Testis (tissue), 3 donors: ENCODE results near the gene IGF2R. TPM values are rescaled to one million over a fixed set of nuclear protein-coding genes. Genes with fewer than 3 reads are reported as not detected.
"Not testable (repeated sequence)": the region's sequence is repeated elsewhere in the genome, so short reads cannot be mapped to it uniquely, and the experiment has no call there.

Source experiments
- DNase-seq: peaks from one replicate; pipeline ENCODE4 v3.0.0-alpha.2; 2019
- H3K27ac ChIP-seq, 2 donors: fragments of 200-600 bp; sonication (generic); one replicate each; pipeline ENCODE4 v1.5.1; 2019
- H3K27me3 ChIP-seq: fragments of 200-600 bp; sonication (generic); one replicate; pipeline ENCODE4 v1.5.1; 2019
- H3K36me3 ChIP-seq: fragments of 200-600 bp; sonication (generic); one replicate; pipeline ENCODE4 v1.5.1; 2017; ENCODE audit warnings: low read depth; ENCODE audit errors: missing control alignments
- H3K4me1 ChIP-seq: fragments of 200-600 bp; sonication (generic); one replicate; pipeline ENCODE4 v1.5.1; 2019
- H3K4me3 ChIP-seq, 2 donors: fragments of 200-600 bp; sonication (generic); one replicate each; pipeline ENCODE4 v1.5.1; 2017 to 2019
- H3K9me3 ChIP-seq: fragments of 200-600 bp; sonication (generic); one replicate; pipeline ENCODE4 v1.5.1; 2017
- CTCF ChIP-seq, 3 experiments: fragments of 450-650 bp in 2 of 3; fragments of 200-600 bp in 1 of 3; sonication (generic) in 1 of 3; IDR thresholded peaks; one replicate each; pipeline ENCODE4 v1.5.1; 2016 to 2019; ENCODE audit warnings: antibody characterized with exemption in 3 of 3, mild to moderate bottlenecking in 2 of 3, moderate library complexity in 1 of 3
- POLR2A ChIP-seq: fragments of 450-650 bp; IDR thresholded peaks from one replicate; pipeline ENCODE4 v1.6.1; 2017; ENCODE audit warnings: antibody characterized with exemption, mild to moderate bottlenecking, moderate library complexity
- WGBS, 2 donors: methylation state at CpG; one replicate each; pipeline ENCODE4 v1.1.5; 2018; 5-methylcytosine and 5-hydroxymethylcytosine counted together
- intact Hi-C: fragments of 100-400 bp; cut with DNase I; formaldehyde crosslinking; loops from one replicate; pipeline ENCODE4 v1.15.1; 2023; ENCODE audit warnings: low total_unique reads
- polyA plus RNA-seq: library from polyadenylated mRNA; stranded (reverse); fragments of 350-450 nt; fragmentation: Illumina TruSeq; extraction: RNeasy Lipid Tissue Mini Kit (QIAGEN cat#74804); gene quantifications from one replicate; pipeline ENCODE4 v1.2.3, GENCODE V29; 2014; ENCODE audit warnings: low read depth, low replicate concordance; ENCODE audit not compliant: insufficient read depth
- total RNA-seq, 2 donors: library from RNA; depleted of rRNA; stranded (reverse); fragments of >200 nt; gene quantifications; one replicate each; pipeline ENCODE4 v1.2.3, GENCODE V29; 2016

Gene IGF2R
- total and polyA plus RNA-seq, 3 donors from 2014 or later, result 47.3 to 109 (median 84.6) TPM

DNA sequence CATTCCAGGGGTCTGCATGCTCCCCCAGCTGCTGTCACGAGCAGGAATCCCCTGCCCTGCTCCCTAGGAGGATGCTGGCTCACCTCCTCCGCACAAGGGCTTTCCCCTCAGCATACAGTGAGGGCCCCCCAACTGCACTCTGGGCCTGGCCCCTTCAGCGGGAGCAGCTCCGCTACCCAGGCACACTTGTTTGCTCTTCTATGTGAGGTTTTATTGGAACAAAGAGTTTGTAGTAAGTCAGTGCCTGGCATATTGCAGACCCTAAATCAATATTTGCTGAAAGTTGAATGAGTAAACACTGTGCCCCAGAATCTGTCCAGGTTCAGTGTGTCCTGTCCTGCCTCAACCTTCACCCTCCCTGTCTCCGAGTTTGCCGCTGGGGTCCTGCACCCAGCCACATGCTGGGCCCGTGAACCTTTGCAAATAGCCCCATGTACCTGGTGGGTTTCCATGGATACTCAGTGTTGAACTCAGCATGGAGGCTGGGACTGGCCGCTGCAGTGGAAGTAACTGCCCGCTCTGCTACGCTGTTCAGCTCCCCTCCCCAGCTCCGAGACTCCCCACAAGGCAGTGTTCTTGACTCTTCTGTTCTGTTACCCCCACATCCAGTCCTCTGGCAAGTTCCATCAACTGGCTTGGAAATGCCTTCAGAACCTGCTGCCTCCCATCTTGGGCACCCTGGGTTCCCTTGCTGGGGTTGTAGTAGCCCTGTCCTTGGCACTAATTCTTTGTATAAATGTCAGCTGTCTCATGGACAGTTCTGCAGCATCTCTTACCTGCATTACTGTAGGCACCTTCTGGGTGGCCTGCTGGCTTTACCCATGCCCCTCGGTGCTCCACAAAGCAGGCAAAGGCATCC, 168.5 kb downstream of the IGF2R start:
- no peak overlapping the region for H3K27ac ChIP-seq
- WGBS, 2 donors, result 85 to 93% methylated on average over 12 of the region's 12 CpGs
- H3K27me3 ChIP-seq, result no peaks in the 10 kb centered on the region
- no peak for TF ChIP-seq POLR2A
- no peak for TF ChIP-seq CTCF (IDR thresholded peaks at IDR 0.05)
- no peaks in the 10 kb centered on the region for H3K9me3 ChIP-seq
- H3K4me3 ChIP-seq, result no peak overlapping the region
- no peak for DNase-seq
- no peaks in the 10 kb centered on the region for H3K36me3 ChIP-seq
- intact Hi-C loops, result no loop called here
- peaks cover 7% of the 10 kb centered on the region for H3K4me1 ChIP-seq

DNA sequence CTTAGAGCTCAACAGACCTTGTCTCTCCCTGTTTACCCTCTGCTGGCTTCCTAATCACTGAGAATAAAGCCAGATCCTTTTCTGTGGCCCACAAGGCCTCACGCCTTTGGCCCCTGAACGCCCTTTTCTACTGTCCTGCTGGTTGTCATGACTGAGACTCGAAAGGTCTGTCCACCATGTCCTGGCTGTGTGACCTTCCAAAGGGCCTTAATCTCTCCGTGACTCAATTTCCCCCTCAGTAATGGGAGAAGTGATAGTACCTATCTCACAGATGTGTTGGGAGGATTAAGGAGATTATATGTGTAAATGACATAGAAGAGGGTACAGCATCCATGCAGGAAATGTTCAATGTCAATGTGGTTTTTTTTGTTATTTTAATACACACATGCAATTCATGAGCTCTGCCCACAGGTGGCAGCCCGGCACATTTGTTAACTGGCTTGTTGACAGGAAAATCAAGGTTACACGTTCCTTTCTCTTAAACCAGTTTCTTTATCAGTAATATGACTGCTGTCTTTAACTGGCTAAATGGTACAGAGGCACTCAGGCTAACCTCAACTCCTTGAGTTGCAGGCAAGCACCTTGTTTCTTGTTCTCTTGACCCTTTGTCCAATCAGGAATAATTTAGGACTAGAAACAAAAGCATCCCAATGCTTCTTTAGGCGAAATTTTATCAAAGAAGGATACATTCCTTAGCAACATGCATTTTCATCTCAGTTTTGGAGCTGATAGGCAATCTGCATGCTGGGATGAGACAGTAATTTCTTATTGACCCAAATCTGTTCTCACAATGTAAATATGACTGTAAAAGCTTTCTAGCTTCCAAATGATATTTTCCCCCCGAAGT, 169.3 kb downstream of the IGF2R start:
- no peak overlapping the region for H3K4me3 ChIP-seq
- H3K27ac ChIP-seq, result no peak overlapping the region
- H3K27me3 ChIP-seq, result no peaks in the 10 kb centered on the region
- intact Hi-C loops, result no loop called here
- peak; percentile 71 for DNase-seq
- no peaks in the 10 kb centered on the region for H3K36me3 ChIP-seq
- WGBS, 2 donors, result 59 to 63% methylated on average over 8 of the region's 8 CpGs
- TF ChIP-seq POLR2A, result no peak
- TF ChIP-seq CTCF (IDR thresholded peaks at IDR 0.05), result peak; percentile 79 to 91 (median 80)
- no peaks in the 10 kb centered on the region for H3K9me3 ChIP-seq
- H3K4me1 ChIP-seq, result peaks cover 7% of the 10 kb centered on the region

GRCh38 chr6:160138839-160139419, 170.0 kb downstream of the IGF2R start:
- no peaks in the 10 kb centered on the region for H3K36me3 ChIP-seq
- peaks cover 7% of the 10 kb centered on the region for H3K4me1 ChIP-seq
- intact Hi-C loops, result no loop called here
- H3K27me3 ChIP-seq, result no peaks in the 10 kb centered on the region
- DNase-seq, result no peak
- TF ChIP-seq CTCF (IDR thresholded peaks at IDR 0.05) (no peak), POLR2A (no peak)
- H3K27ac ChIP-seq, result no peak overlapping the region
- 85 to 89% methylated on average over 13 of the region's 13 CpGs for WGBS, 2 donors
- no peaks in the 10 kb centered on the region for H3K9me3 ChIP-seq
- no peak overlapping the region for H3K4me3 ChIP-seq

GRCh38 chr6:160139420-160139851, 170.6 kb downstream of the IGF2R start:
- intact Hi-C loops, result no loop called here
- H3K36me3 ChIP-seq, result no peaks in the 10 kb centered on the region
- H3K9me3 ChIP-seq, result no peaks in the 10 kb centered on the region
- no peak for TF ChIP-seq CTCF (IDR thresholded peaks at IDR 0.05)
- no peak for TF ChIP-seq POLR2A
- H3K4me1 ChIP-seq, result peaks cover 7% of the 10 kb centered on the region
- H3K4me3 ChIP-seq, result no peak overlapping the region
- no peak for DNase-seq
- H3K27ac ChIP-seq, result no peak overlapping the region
- no peaks in the 10 kb centered on the region for H3K27me3 ChIP-seq
- 91 to 95% methylated on average over 12 of the region's 12 CpGs for WGBS, 2 donors

DNA sequence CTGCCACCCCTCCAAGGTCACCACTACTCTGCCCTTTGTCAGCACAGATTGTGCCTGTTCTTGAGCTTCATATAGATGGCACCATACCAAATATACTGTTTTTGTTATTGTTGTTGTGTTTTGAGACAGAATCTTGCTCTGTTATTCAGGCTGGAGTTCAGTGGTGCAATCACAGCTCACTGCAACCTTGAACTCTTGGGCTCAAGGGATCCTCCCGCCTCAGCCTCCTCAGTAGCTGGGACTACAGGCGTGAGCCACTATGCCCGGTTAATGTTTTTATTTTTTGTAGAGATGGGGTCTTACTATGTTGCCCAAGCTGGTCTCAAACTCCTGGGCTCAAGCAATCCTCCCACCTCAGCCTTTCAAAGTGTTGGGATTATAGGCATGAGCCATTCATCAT, 171.6 kb downstream of the IGF2R start:
- H3K4me1 ChIP-seq, H3K27me3 ChIP-seq, DNase-seq, H3K9me3 ChIP-seq, H3K36me3 ChIP-seq, H3K4me3 ChIP-seq, H3K27ac ChIP-seq, intact Hi-C loops: not testable (repeated sequence)
- WGBS, 2 donors, result 60 to 73% methylated on average over 3 of the region's 3 CpGs
